ENCODE measurements around the gene CEMIP2. TPM values are rescaled to one million over a fixed set of nuclear protein-coding genes. Genes with fewer than 3 reads are reported as not detected.

CEMIP2 gene
- total RNA-seq, 1 donor from 2014 or later = 34.4 TPM

DNA sequence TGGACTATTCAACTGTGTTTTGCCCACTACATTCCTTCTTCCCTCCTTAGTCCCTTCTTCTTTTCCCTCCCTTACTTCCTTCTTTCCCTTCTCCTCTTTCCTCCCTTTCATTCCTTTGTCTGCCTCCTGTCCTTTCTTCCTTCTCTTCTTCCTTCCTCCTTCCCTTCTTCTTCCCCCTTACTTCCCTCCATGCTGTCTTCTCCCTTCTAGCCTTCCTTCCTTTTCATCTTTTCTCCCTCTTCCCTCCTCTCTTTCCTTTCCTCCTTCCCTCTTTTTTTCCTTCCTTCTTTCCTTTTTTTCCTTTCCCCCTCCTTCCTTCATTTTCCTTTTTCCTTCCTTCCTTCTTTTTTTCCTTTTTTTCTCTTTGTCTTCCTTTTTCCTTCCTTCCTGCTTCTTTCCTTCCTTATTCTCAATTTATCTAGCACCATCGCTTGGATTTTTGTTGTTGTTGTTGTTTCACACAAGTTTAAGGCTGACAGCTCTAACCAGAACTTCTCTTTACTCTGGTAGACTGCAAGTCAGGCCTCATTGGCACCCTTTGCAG is 123.4 kb downstream of the CEMIP2 start:
- intact Hi-C loops (cut with DNase I) = no loop called here

DNA sequence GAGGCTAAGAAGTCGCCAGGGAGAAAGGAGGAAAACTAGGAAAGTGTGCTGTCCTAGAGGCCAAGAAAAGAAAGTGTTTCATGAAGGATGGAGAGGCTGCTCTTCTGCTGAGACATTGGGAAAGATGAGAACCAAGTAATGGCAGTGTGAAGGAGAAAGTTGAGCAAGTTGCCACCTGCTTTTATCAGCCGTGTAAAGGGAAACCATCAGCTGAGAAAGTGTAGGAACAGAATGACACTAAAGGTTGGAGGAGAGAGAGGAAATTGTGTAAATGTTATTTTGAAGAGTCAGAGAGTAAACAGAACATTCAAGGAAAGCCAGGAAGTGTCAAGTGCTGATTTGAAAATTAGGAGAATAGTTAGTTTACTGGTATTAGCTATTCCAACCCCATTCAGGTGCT is 125.0 kb downstream of the CEMIP2 start:
- intact Hi-C loops (cut with DNase I) = no loop called here
- Histone ChIP-seq H3K27ac (no peak overlapping the region), H3K36me3 (no peaks in the 10 kb centered on the region), H3K27me3 (no peaks in the 10 kb centered on the region), H3K9me3 (no peaks in the 10 kb centered on the region), H3K4me1 (peaks cover 0 to 4% of the 10 kb centered on the region in 2 donors), H3K4me3 (no peak overlapping the region)
- DNase-seq (ENCODE audit: low spot score in 2 of 2) = no peak
- TF ChIP-seq, protein P1, sequence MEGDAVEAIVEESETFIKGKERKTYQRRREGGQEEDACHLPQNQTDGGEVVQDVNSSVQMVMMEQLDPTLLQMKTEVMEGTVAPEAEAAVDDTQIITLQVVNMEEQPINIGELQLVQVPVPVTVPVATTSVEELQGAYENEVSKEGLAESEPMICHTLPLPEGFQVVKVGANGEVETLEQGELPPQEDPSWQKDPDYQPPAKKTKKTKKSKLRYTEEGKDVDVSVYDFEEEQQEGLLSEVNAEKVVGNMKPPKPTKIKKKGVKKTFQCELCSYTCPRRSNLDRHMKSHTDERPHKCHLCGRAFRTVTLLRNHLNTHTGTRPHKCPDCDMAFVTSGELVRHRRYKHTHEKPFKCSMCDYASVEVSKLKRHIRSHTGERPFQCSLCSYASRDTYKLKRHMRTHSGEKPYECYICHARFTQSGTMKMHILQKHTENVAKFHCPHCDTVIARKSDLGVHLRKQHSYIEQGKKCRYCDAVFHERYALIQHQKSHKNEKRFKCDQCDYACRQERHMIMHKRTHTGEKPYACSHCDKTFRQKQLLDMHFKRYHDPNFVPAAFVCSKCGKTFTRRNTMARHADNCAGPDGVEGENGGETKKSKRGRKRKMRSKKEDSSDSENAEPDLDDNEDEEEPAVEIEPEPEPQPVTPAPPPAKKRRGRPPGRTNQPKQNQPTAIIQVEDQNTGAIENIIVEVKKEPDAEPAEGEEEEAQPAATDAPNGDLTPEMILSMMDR (IDR thresholded peaks at IDR 0.05) = no peak

More for the DNA sequence above, 123.4 kb downstream of the CEMIP2 start:
- Histone ChIP-seq H3K36me3 (no peaks in the 10 kb centered on the region), H3K27ac (no peak overlapping the region), H3K9me3 (no peaks in the 10 kb centered on the region), H3K27me3 (no peaks in the 10 kb centered on the region), H3K4me3 (no peak overlapping the region), H3K4me1 (peaks cover 0 to 4% of the 10 kb centered on the region in 2 donors)
- TF ChIP-seq, protein P1 (IDR thresholded peaks at IDR 0.05) = no peak
- DNase-seq (ENCODE audit: low spot score in 2 of 2) = no peak

DNA sequence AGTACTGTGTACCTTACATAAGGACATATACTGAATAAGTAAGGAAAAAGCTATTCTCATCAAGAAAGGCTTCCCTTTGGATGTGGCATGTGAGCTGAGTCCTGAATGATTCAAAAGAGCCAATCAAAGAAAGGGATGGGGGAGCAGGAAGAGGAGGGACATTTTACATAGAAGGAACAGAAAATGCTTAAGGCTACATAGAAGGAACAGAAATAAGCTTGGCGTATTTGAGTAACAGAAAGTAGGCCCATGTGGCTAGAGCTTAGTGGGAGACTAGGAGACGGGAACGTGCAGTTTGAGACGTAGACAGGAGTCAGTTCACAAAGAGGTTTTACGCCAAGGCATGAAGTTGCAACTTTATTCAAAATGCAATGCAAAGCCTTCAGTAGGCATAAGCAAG is 126.3 kb downstream of the CEMIP2 start:
- no peaks in the 10 kb centered on the region for H3K9me3 ChIP-seq
- intact Hi-C loops (cut with DNase I) = no loop called here
- TF ChIP-seq, protein P1 (IDR thresholded peaks at IDR 0.05) = no peak
- no peaks in the 10 kb centered on the region for H3K27me3 ChIP-seq
- no peaks in the 10 kb centered on the region for H3K36me3 ChIP-seq
- DNase-seq (ENCODE audit: low spot score in 2 of 2) = no peak
- no peaks in the 10 kb centered on the region for H3K4me1 ChIP-seq
- no peak overlapping the region for H3K27ac ChIP-seq
- no peak overlapping the region for H3K4me3 ChIP-seq

DNA sequence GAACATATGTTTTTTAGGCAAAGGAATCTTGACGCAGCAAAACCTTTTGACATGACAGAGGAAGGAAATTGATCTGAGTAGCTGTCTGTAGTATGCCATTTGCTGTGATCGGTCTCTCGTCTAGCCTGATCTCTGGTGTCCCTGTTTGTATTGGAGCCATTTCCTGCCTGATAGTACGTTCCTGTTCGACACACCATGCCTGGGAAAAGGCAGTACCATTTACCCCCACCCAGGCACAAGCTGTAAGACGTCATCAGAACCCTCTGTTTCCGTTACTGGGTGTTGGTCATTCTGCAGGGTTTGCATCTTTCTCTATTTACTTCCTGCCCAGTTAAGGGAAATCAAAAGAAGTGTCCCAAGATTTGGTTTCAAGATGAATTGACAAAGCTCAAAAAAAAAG is 129.7 kb downstream of the CEMIP2 start:
- H3K27ac ChIP-seq = peak overlapping the region in 1 of 2 donors; percentile 4
- no peak overlapping the region for H3K4me3 ChIP-seq
- no peaks in the 10 kb centered on the region for H3K9me3 ChIP-seq
- intact Hi-C loops (cut with DNase I) = no loop called here
- DNase-seq (ENCODE audit: low spot score in 2 of 2) = peak; percentile 23 to 69
- no peaks in the 10 kb centered on the region for H3K4me1 ChIP-seq
- H3K27me3 ChIP-seq = no peaks in the 10 kb centered on the region
- no peaks in the 10 kb centered on the region for H3K36me3 ChIP-seq
- TF ChIP-seq, protein P1 (IDR thresholded peaks at IDR 0.05) = no peak

DNA sequence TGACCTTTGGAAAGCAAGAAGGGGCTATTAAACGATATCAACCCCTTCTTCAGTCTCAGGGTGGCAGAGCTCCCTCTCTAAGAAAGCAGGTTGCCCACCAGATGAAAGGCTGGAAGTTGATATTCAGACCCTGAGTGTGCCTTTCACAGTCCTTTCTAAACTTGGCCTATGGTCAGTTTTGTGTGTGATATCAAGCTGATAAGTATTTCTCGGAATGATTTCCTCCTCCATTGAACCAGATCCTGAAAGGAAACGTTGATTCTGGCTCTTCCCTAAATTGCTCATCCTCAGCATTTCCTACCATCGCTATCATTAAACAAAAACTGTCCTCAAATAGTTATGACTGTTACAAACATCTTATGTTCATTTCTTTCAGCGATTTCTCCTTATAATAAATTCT is 130.4 kb downstream of the CEMIP2 start:
- peak overlapping the region in 1 of 2 donors; percentile 4 for H3K27ac ChIP-seq
- H3K4me3 ChIP-seq = no peak overlapping the region
- intact Hi-C loops (cut with DNase I) = no loop called here
- TF ChIP-seq, protein P1 (IDR thresholded peaks at IDR 0.05) = no peak
- no peak for DNase-seq (ENCODE audit: low spot score in 2 of 2)
- H3K36me3 ChIP-seq = no peaks in the 10 kb centered on the region
- H3K4me1 ChIP-seq = no peaks in the 10 kb centered on the region
- H3K27me3 ChIP-seq = no peaks in the 10 kb centered on the region
- H3K9me3 ChIP-seq = no peaks in the 10 kb centered on the region

DNA sequence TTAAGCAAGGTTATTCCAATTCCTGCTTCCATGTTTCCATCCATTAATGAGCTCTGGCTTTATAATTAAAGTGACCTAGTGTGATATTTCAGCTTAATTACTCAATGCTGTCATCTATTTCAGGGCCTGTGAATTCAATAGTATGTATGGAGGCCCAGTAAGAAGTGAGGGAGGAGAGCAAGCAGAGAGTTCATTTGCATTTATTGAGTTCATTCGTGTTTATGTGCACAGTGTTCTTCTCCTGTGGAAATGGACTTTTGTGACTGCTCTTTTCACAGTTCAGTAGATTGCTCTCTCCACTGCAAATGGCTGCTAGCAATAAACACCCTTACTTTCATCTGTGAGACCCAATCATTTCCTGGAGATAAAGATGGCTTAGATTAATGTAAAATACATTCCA is 130.9 kb downstream of the CEMIP2 start:
- Histone ChIP-seq H3K4me1 (no peaks in the 10 kb centered on the region), H3K36me3 (no peaks in the 10 kb centered on the region), H3K27me3 (no peaks in the 10 kb centered on the region), H3K27ac (no peak overlapping the region), H3K4me3 (no peak overlapping the region), H3K9me3 (no peaks in the 10 kb centered on the region)
- intact Hi-C loops (cut with DNase I) = no loop called here
- no peak for DNase-seq (ENCODE audit: low spot score in 2 of 2)
- TF ChIP-seq, protein P1 (IDR thresholded peaks at IDR 0.05) = no peak
